Ishikawa (cell line): ENCODE results near the gene DMP1.

Experiments used
- CEBPB ChIP-seq: IDR thresholded peaks from 2 replicates; pipeline ENCODE4 v1.6.1; 2012
- CREB1 ChIP-seq: IDR thresholded peaks from 2 replicates; pipeline ENCODE4 v1.6.1; 2012; ENCODE audit warnings: low read depth
- EGR1 ChIP-seq: IDR thresholded peaks from 2 replicates; pipeline ENCODE4 v1.6.1; 2012
- EP300 ChIP-seq: IDR thresholded peaks from 2 replicates; pipeline ENCODE4 v1.6.1; 2012; ENCODE audit warnings: borderline replicate concordance
- FOXM1 ChIP-seq: IDR thresholded peaks from 2 replicates; pipeline ENCODE4 v1.6.1; 2012; ENCODE audit warnings: low read depth, borderline replicate concordance
- MAX ChIP-seq: IDR thresholded peaks from 2 replicates; pipeline ENCODE4 v1.6.1; 2012
- NFIC ChIP-seq: IDR thresholded peaks from 2 replicates; pipeline ENCODE4 v1.6.1; 2012
- RAD21 ChIP-seq: IDR thresholded peaks from 2 replicates; pipeline ENCODE4 v1.6.1; 2012; ENCODE audit warnings: low read depth
- TAF1 ChIP-seq: IDR thresholded peaks from 2 replicates; pipeline ENCODE4 v1.6.1; 2012; ENCODE audit warnings: low read depth, mild to moderate bottlenecking
- TCF12 ChIP-seq: IDR thresholded peaks from 2 replicates; pipeline ENCODE4 v1.6.1; 2012; ENCODE audit warnings: low read depth
- TEAD4 ChIP-seq: IDR thresholded peaks from 2 replicates; pipeline ENCODE4 v1.6.1; 2012
- USF1 ChIP-seq: IDR thresholded peaks from 2 replicates; pipeline ENCODE4 v1.6.1; 2012
- YY1 ChIP-seq: IDR thresholded peaks from 2 replicates; pipeline ENCODE4 v1.6.1; 2012; ENCODE audit warnings: low read depth
- ZBTB7A ChIP-seq: IDR thresholded peaks from 2 replicates; pipeline ENCODE4 v1.6.1; 2012; ENCODE audit warnings: low read depth
- TF ChIP-seq, protein P1 (sequence below): IDR thresholded peaks from 2 replicates; pipeline ENCODE4 v1.6.1; 2012; ENCODE audit warnings: low read depth, mild to moderate bottlenecking

DMP1 gene

DNA sequence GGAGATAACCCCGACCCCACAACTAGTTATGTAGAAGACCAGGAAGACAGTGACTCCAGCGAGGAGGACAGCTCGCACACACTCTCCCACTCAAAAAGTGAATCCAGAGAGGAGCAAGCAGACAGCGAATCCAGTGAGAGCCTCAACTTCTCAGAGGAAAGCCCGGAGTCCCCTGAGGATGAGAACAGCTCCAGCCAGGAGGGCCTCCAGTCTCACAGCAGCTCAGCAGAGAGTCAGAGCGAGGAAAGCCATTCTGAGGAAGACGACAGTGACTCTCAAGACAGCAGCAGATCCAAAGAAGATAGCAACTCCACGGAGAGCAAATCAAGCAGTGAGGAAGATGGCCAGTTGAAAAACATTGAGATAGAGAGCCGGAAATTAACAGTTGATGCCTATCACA lies 12.8 kb downstream of the DMP1 start:
- TF ChIP-seq MAX (no peak), EP300 (no peak), TAF1 (no peak), ZBTB7A (no peak), TEAD4 (no peak), TCF12 (no peak), CEBPB (no peak), USF1 (no peak), FOXM1 (no peak), CREB1 (no peak), YY1 (no peak)
- TF ChIP-seq, protein P1, sequence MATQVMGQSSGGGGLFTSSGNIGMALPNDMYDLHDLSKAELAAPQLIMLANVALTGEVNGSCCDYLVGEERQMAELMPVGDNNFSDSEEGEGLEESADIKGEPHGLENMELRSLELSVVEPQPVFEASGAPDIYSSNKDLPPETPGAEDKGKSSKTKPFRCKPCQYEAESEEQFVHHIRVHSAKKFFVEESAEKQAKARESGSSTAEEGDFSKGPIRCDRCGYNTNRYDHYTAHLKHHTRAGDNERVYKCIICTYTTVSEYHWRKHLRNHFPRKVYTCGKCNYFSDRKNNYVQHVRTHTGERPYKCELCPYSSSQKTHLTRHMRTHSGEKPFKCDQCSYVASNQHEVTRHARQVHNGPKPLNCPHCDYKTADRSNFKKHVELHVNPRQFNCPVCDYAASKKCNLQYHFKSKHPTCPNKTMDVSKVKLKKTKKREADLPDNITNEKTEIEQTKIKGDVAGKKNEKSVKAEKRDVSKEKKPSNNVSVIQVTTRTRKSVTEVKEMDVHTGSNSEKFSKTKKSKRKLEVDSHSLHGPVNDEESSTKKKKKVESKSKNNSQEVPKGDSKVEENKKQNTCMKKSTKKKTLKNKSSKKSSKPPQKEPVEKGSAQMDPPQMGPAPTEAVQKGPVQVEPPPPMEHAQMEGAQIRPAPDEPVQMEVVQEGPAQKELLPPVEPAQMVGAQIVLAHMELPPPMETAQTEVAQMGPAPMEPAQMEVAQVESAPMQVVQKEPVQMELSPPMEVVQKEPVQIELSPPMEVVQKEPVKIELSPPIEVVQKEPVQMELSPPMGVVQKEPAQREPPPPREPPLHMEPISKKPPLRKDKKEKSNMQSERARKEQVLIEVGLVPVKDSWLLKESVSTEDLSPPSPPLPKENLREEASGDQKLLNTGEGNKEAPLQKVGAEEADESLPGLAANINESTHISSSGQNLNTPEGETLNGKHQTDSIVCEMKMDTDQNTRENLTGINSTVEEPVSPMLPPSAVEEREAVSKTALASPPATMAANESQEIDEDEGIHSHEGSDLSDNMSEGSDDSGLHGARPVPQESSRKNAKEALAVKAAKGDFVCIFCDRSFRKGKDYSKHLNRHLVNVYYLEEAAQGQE = no peak

GRCh38 chr4:87669373-87669772 lies 19.3 kb downstream of the DMP1 start:
- TF ChIP-seq ZBTB7A (no peak), FOXM1 (no peak), TAF1 (no peak), CEBPB (no peak), TEAD4 (no peak), YY1 (no peak), MAX (no peak), TCF12 (no peak), CREB1 (no peak)

DNA sequence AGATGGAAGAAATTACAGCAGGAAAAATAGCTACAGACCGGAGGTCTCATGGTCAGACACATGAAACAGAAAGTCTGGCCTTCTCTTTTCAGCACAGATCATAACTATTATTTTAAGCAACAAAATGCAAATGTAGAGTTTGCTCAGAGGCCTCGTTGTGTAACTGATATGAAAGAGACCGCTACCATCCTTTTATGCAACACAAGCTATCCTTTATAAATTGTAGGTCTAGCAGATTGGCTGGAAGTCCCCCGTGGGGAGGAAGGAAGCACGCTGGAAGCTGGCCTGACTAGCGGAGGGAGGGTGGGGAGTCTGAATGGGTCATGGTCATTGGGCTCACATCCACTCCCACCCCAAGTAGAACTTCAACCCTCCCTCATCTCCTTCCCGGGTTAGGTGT lies 27.7 kb downstream of the DMP1 start:
- TF ChIP-seq FOXM1 (no peak), TEAD4 (no peak), NFIC (no peak), EGR1 (no peak)

DNA sequence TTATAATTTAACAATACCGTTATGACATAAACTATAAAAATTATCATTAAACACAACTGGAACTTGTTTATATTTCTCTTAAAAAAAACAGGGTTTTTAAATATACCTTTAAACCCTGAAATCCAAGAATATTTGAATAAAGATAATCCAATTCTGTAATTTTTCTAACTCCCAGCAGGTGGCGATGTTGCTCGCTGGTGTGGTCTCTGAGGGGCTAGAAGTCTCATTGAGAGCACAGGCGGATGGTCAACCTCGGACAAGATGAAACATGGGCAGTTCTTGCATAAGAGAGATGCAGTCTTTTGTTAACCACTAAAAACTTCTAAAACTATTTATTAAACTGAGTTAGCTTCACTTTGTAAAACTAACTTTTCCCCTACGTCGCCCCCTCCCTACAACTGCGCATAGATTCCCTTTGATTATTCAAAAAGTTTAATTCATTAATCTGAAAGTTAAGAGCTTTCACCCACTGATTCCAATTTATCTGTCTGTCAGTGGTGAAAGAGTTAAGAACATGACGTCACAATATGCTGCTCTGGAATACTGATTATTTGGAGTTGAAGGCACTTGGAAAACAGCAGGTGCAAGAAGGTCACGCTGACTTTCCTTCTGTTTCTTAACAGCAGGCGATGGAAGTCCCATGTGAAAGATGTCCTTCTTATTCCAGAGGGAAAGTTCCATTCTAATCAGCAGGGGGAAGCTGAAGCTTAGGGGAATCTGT lies 29.5 kb downstream of the DMP1 start:
- TF ChIP-seq RAD21 (peak; percentile 84), TAF1 (no peak), TEAD4 (no peak), CREB1 (no peak), MAX (no peak)

DNA sequence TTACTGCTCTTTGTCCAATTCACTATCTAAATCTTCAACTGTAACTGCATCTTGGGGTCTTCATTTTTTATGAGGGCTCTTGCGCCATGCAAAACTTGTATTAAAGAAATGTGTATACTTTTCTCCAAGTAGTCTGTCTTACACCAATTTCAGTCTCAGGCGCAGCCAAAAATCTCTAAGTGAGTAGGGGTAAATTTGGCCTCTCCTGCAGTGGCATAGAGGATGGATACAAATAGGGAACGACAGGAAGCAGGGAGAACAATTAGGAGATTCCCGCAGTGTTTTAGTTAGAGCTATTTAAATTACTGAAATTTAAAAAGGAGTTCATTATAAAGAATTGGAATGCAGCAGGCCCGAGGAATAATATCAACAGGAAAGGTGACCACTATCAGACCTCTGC lies 30.2 kb downstream of the DMP1 start:
- TF ChIP-seq RAD21 = no peak
- TF ChIP-seq, protein P1 = no peak
- no peak for TF ChIP-seq FOXM1
- no peak for TF ChIP-seq NFIC
- TF ChIP-seq CREB1 = no peak
- no peak for TF ChIP-seq EP300
- no peak for TF ChIP-seq MAX
- no peak for TF ChIP-seq TAF1

DNA sequence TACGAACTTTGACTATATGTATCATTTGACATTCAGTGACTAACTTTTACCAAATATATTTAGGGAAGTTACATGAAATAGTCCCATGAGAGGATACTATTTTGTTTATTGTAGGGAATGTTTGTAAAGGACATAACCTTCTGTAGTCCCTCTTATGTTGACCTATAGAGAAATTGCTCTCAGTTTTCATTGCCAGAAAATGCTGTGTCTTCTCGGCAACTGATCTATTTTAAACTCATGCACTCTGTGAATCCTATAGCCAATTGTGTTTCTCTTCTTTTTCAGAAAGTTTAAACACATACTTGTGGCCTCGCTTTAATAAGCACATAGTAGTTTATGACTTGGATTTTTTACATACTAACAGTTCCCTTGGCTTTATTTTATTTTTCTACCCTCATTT lies 38.2 kb downstream of the DMP1 start:
- TF ChIP-seq TCF12 (no peak), TAF1 (no peak), FOXM1 (no peak), USF1 (no peak), NFIC (no peak), ZBTB7A (no peak), YY1 (no peak), EGR1 (no peak), EP300 (no peak), CEBPB (no peak), RAD21 (no peak)
